ENCODE data around the gene ASIC3.
A peak's percentile ranks its signal among the peaks of the same experiment; 100 is the strongest.
"Not testable (repeated sequence)": the region's sequence is repeated elsewhere in the genome, so short reads cannot be mapped to it uniquely, and the experiment has no call there.

ASIC3 gene

GRCh38 chr7:151032936-151033863 lies 15.1 kb upstream of the ASIC3 start:
- no peak for DNase-seq (ENCODE audit: low read depth in 2 of 2)

GRCh38 chr7:151033864-151034249 lies 14.5 kb upstream of the ASIC3 start:
- DNase-seq (ENCODE audit: low read depth in 2 of 2), result no peak

GRCh38 chr7:151034312-151035025 lies 13.9 kb upstream of the ASIC3 start:
- DNase-seq (ENCODE audit: low read depth in 2 of 2), result no peak

GRCh38 chr7:151035026-151035717 lies 13.2 kb upstream of the ASIC3 start:
- DNase-seq (ENCODE audit: low read depth in 2 of 2), result no peak

- DNase-seq (ENCODE audit: low read depth in 2 of 2), result no peak
Observed at GRCh38 chr7:151035902-151036301, 12.4 kb upstream of the ASIC3 start.

GRCh38 chr7:151038951-151039849 lies 9.1 kb upstream of the ASIC3 start:
- DNase-seq (ENCODE audit: low read depth in 2 of 2), result peak; percentile 53 to 64

GRCh38 chr7:151039850-151040548 lies 8.3 kb upstream of the ASIC3 start:
- no peak for DNase-seq (ENCODE audit: low read depth in 2 of 2)

- no peak for DNase-seq (ENCODE audit: low read depth in 2 of 2)
Observed at GRCh38 chr7:151040616-151041375, 7.5 kb upstream of the ASIC3 start.

GRCh38 chr7:151043449-151043848 lies 4.9 kb upstream of the ASIC3 start:
- DNase-seq (ENCODE audit: low read depth in 2 of 2), result not testable (repeated sequence)

GRCh38 chr7:151043959-151044358 lies 4.4 kb upstream of the ASIC3 start:
- no peak for DNase-seq (ENCODE audit: low read depth in 2 of 2)

- no peak for DNase-seq (ENCODE audit: low read depth in 2 of 2)
Observed at GRCh38 chr7:151045262-151045661, 3.1 kb upstream of the ASIC3 start.

- DNase-seq (ENCODE audit: low read depth in 2 of 2), result no peak
Observed at GRCh38 chr7:151045967-151046366, 2.4 kb upstream of the ASIC3 start.

GRCh38 chr7:151046603-151047573 lies 1.4 kb upstream of the ASIC3 start:
- no peak for DNase-seq (ENCODE audit: low read depth in 2 of 2)

- DNase-seq (ENCODE audit: low read depth in 2 of 2), result no peak
Observed at GRCh38 chr7:151048911-151049463, 656 bp downstream of the ASIC3 start.

- DNase-seq (ENCODE audit: low read depth in 2 of 2), result no peak
Observed at GRCh38 chr7:151051108-151051507, 2.8 kb downstream of the ASIC3 start.

- no peak for DNase-seq (ENCODE audit: low read depth in 2 of 2)
Observed at GRCh38 chr7:151053096-151053495, 4.8 kb downstream of the ASIC3 start.

GRCh38 chr7:151053751-151054150 lies 5.4 kb downstream of the ASIC3 start:
- DNase-seq (ENCODE audit: low read depth in 2 of 2), result no peak

- DNase-seq (ENCODE audit: low read depth in 2 of 2), result no peak
Observed at GRCh38 chr7:151056283-151056665, 7.9 kb downstream of the ASIC3 start.
